PC-3 (cell line): Measurements from ENCODE around the gene UBE2E2. TPM values are rescaled to one million over a fixed set of nuclear protein-coding genes. Genes with fewer than 3 reads are reported as not detected.

Experiments
- ATAC-seq: fragments of 200-7000 bp; cut with Tn5 transposase; 2 replicates; pipeline ENCODE4 v1.9.1; 2020; ENCODE audit warnings: mild to moderate bottlenecking, moderate library complexity
- BruUV-seq: library from RNA; stranded (reverse); fragments of 400-500 nt; replicated peaks from 2 replicates; lab custom pipeline; 2021; lab: Mats Ljungman, UMichigan
- CTCF ChIA-PET: fragments of 300-600 bp; sonication (Branson Sonifier 250); formaldehyde crosslinking; loops from one replicate; lab custom pipeline; 2022; ENCODE audit warnings: antibody characterized with exemption; lab: Charles Lee
- POLR2A ChIA-PET: fragments of 300-600 bp; sonication (Branson Sonifier 250); formaldehyde crosslinking; loops from one replicate; lab custom pipeline; 2022; ENCODE audit warnings: antibody characterized with exemption; ENCODE audit not compliant: unreplicated experiment; lab: Charles Lee
- DNase-seq: peaks from one replicate; pipeline ENCODE4 v3.0.0-alpha.2; 2015
- H2AFZ ChIP-seq: fragments of 300-600 bp; sonication (generic); 2 replicates; pipeline ENCODE4 v1.6.0; 2016; ENCODE audit warnings: antibody characterized with exemption, low read length
- H3F3A ChIP-seq: fragments of 300-600 bp; sonication (generic); one replicate; pipeline ENCODE4 v1.6.0; 2017; ENCODE audit warnings: antibody characterized with exemption, low read length, control low read depth, mild to moderate bottlenecking; ENCODE audit not compliant: unreplicated experiment
- H3K27ac ChIP-seq: fragments of 300-600 bp; sonication (generic); 2 replicates; pipeline ENCODE4 v1.5.1; 2016; ENCODE audit warnings: mild to moderate bottlenecking, low read length
- H3K27me3 ChIP-seq: fragments of 300-600 bp; sonication (generic); 2 replicates; pipeline ENCODE4 v1.6.1; 2016; ENCODE audit warnings: low read length, mixed read lengths
- H3K36me3 ChIP-seq: fragments of 300-600 bp; sonication (generic); 2 replicates; pipeline ENCODE4 v1.6.1; 2016; ENCODE audit warnings: low read depth, mixed run types, low read length, mixed read lengths
- H3K4me1 ChIP-seq: fragments of 300-600 bp; sonication (generic); 2 replicates; pipeline ENCODE4 v1.5.1; 2016; ENCODE audit warnings: low read length; ENCODE audit not compliant: insufficient read depth
- H3K4me2 ChIP-seq: fragments of 300-600 bp; sonication (generic); 2 replicates; pipeline ENCODE4 v1.6.0; 2016; ENCODE audit warnings: low read length
- H3K4me3 ChIP-seq: fragments of 300-600 bp; sonication (generic); 2 replicates; pipeline ENCODE4 v1.5.1; 2016; ENCODE audit warnings: mild to moderate bottlenecking, low read length, mixed read lengths
- H3K79me2 ChIP-seq: fragments of 300-600 bp; sonication (generic); 2 replicates; pipeline ENCODE4 v1.6.1; 2017; ENCODE audit warnings: low read length, mixed read lengths
- H3K9ac ChIP-seq: fragments of 300-600 bp; sonication (generic); 2 replicates; pipeline ENCODE4 v1.6.0; 2016; ENCODE audit warnings: mild to moderate bottlenecking, low read length
- H3K9me2 ChIP-seq: fragments of 300-600 bp; sonication (generic); replicated peaks from 2 replicates; pipeline ENCODE4 v1.6.1; 2016; ENCODE audit warnings: mixed run types, low read length, mixed read lengths
- H3K9me3 ChIP-seq: fragments of 300-600 bp; sonication (generic); 2 replicates; pipeline ENCODE4 v1.6.1; 2016; ENCODE audit warnings: low read length, mixed read lengths
- H4K20me1 ChIP-seq: fragments of 300-600 bp; sonication (generic); 2 replicates; pipeline ENCODE4 v1.6.1; 2016; ENCODE audit warnings: low read length, mixed read lengths
- EZH2 ChIP-seq: fragments of 300-600 bp; sonication (generic); IDR thresholded peaks from one replicate; pipeline ENCODE4 v1.6.1; 2017; ENCODE audit warnings: antibody characterized with exemption, mild to moderate bottlenecking, low read length; ENCODE audit not compliant: unreplicated experiment
- EZH2phosphoT487 ChIP-seq: fragments of 300-600 bp; sonication (generic); IDR thresholded peaks from 2 replicates; pipeline ENCODE4 v1.6.1; 2018; ENCODE audit warnings: mild to moderate bottlenecking, antibody characterized with exemption, low read length, borderline replicate concordance
- intact Hi-C: fragments of 100-400 bp; cut with micrococcal nuclease; formaldehyde crosslinking; loops from 2 replicates; pipeline ENCODE4 v1.9.0; 2023
- total RNA-seq: library from RNA; depleted of rRNA; stranded (reverse); fragments of >200 nt; gene quantifications from 2 replicates; pipeline ENCODE4 v1.2.3, GENCODE V29; 2014
- TF ChIP-seq, protein P1 (sequence below): fragments of 300-600 bp; sonication (generic); conservative IDR thresholded peaks from 2 replicates; pipeline ENCODE4 v1.5.1; 2017; ENCODE audit warnings: antibody characterized with exemption, low read depth, mild to moderate bottlenecking, low read length

UBE2E2 gene
- total RNA-seq, 1 experiment from 2014 or later: 25.6 TPM

DNA sequence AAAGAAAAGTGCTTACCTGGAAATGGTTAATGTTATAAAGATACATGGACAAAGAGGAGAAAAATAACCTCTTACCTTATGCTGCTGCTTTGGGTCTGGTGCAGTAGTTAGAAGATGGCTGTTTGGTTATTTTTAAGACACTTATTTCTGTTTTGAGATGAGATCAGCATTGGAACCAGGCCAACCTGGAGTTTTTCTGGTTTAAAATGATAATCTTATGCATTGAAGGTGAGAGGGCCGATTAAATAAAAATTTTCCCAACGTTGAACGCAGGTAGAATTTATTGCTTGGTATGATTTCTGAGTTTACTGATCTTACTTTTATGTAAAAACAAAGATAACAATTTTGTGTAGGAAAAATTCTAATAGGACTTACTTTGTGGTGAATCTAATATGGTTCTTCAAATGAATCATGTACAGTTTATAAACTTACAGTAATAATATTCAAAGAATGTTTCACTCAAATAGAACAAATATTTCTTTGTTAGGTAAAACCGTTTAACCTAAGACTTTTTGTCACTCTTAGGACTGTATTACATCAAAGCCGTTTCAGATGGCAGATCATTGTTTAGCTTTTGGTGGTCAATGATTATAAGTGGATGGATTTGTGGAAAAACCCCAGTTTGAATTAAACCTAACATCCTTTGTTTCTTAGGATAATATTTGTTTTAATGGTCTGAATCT lies 14.9 kb downstream of the UBE2E2 start:
- TF ChIP-seq, protein P1, sequence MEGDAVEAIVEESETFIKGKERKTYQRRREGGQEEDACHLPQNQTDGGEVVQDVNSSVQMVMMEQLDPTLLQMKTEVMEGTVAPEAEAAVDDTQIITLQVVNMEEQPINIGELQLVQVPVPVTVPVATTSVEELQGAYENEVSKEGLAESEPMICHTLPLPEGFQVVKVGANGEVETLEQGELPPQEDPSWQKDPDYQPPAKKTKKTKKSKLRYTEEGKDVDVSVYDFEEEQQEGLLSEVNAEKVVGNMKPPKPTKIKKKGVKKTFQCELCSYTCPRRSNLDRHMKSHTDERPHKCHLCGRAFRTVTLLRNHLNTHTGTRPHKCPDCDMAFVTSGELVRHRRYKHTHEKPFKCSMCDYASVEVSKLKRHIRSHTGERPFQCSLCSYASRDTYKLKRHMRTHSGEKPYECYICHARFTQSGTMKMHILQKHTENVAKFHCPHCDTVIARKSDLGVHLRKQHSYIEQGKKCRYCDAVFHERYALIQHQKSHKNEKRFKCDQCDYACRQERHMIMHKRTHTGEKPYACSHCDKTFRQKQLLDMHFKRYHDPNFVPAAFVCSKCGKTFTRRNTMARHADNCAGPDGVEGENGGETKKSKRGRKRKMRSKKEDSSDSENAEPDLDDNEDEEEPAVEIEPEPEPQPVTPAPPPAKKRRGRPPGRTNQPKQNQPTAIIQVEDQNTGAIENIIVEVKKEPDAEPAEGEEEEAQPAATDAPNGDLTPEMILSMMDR: no peak
- TF ChIP-seq EZH2 (no peak), EZH2phosphoT487 (no peak)
- ATAC-seq: no peak
- Histone ChIP-seq H3K9me2 (no peaks in the 10 kb centered on the region), H3K4me1 (peaks cover 27% of the 10 kb centered on the region), H3K36me3 (no peaks in the 10 kb centered on the region), H3K4me2 (no peak overlapping the region), H3K9ac (no peak overlapping the region), H3K4me3 (no peak overlapping the region), H2AFZ (no peak overlapping the region), H3K27ac (no peak overlapping the region), H3K27me3 (no peaks in the 10 kb centered on the region), H4K20me1 (peaks cover 22% of the 10 kb centered on the region), H3K79me2 (peaks cover 84% of the 10 kb centered on the region), H3K9me3 (no peaks in the 10 kb centered on the region), H3F3A (no peaks in the 10 kb centered on the region)
- intact Hi-C loops: no loop called here
- no TSS peak for BruUV-seq
- DNase-seq: no peak
- CTCF ChIA-PET: no interaction called here
- POLR2A ChIA-PET: no interaction called here

DNA sequence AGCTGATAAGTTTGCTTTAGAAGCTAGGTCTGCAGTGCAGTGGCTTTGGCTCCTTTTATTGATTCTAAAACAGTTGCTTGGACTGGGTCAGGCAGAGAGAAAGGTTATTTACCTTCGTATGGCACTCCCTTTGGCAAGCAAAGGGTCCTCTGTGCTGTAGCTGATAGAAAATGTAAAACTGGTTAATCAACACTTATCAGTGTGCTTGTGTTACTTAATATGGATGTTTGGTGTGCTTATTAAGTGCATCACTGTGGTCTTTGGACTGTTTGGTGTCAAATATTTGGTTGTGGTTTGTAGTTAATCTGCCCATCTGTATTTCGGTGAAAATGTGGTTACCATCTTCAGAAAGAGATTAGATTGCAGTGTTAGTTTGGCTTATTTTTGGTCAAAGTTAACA lies 16.0 kb downstream of the UBE2E2 start:
- CTCF ChIA-PET: no interaction called here
- peaks cover 22% of the 10 kb centered on the region for H4K20me1 ChIP-seq
- peak; percentile 41 for DNase-seq
- H3K27me3 ChIP-seq: no peaks in the 10 kb centered on the region
- H3K4me1 ChIP-seq: peaks cover 27% of the 10 kb centered on the region
- intact Hi-C loops: no loop called here
- H2AFZ ChIP-seq: no peak overlapping the region
- H3K9ac ChIP-seq: no peak overlapping the region
- H3F3A ChIP-seq: no peaks in the 10 kb centered on the region
- H3K79me2 ChIP-seq: peaks cover 80% of the 10 kb centered on the region
- H3K9me3 ChIP-seq: no peaks in the 10 kb centered on the region
- no peak overlapping the region for H3K4me3 ChIP-seq
- no TSS peak for BruUV-seq
- TF ChIP-seq EZH2phosphoT487: no peak
- TF ChIP-seq, protein P1: no peak
- TF ChIP-seq EZH2: no peak
- H3K9me2 ChIP-seq: no peaks in the 10 kb centered on the region
- H3K4me2 ChIP-seq: peak overlapping the region; percentile 30
- POLR2A ChIA-PET: no interaction called here
- ATAC-seq: peak; percentile 57
- H3K36me3 ChIP-seq: no peaks in the 10 kb centered on the region
- no peak overlapping the region for H3K27ac ChIP-seq

DNA sequence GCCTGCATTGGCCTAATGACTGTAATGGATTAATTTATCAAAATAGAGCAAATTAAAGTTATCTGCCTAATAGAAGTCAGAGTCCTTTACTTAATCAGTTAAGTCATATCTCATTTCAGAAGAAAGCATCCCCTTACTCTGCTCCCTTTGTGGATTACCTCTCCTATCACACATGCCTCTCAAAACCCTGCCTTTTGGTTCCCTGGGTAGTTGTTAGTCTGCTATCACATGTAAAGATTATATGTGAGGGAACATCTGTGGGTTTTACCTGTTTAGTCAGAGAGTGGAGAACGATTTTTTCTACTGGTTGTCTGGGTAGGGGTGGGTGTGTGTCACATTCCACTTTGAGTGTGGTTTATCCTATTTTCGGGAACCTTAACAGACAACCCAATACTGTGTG lies 16.4 kb downstream of the UBE2E2 start:
- Histone ChIP-seq H3K27ac (no peak overlapping the region), H2AFZ (no peak overlapping the region), H3K27me3 (no peaks in the 10 kb centered on the region), H3K9me2 (no peaks in the 10 kb centered on the region), H3K9ac (no peak overlapping the region), H3K4me2 (peak overlapping the region; percentile 30; the same call in 1 of the 2 replicates), H3K36me3 (no peaks in the 10 kb centered on the region), H4K20me1 (peaks cover 22% of the 10 kb centered on the region), H3K9me3 (no peaks in the 10 kb centered on the region), H3K79me2 (peaks cover 80% of the 10 kb centered on the region), H3F3A (no peaks in the 10 kb centered on the region), H3K4me1 (peaks cover 27% of the 10 kb centered on the region), H3K4me3 (no peak overlapping the region)
- TF ChIP-seq, protein P1: no peak
- TF ChIP-seq EZH2phosphoT487 (no peak), EZH2 (no peak)
- no TSS peak for BruUV-seq
- ChIA-PET POLR2A (no interaction called here), CTCF (no interaction called here)
- ATAC-seq: peak; percentile 16; the same call in 1 of the 2 replicates
- intact Hi-C loops: no loop called here
- no peak for DNase-seq
